ENCODE measurements around the gene TEAD3.

TEAD3 gene

GRCh38 chr6:35514587-35514986 lies 17.7 kb upstream of the TEAD3 start:
- no peak overlapping the region for H3K4me3 ChIP-seq (ENCODE audit: severe bottlenecking)
- TF ChIP-seq CTCF (IDR thresholded peaks at IDR 0.05; ENCODE audit: poor library complexity, severe bottlenecking) = no peak
- H3K27ac ChIP-seq (ENCODE audit: poor library complexity, severe bottlenecking) = no peak overlapping the region
- H3K4me1 ChIP-seq (ENCODE audit: insufficient read depth, poor library complexity, severe bottlenecking) = no peaks in the 10 kb centered on the region
- no peaks in the 10 kb centered on the region for H3K27me3 ChIP-seq (ENCODE audit: insufficient read depth, poor library complexity, severe bottlenecking)
- DNase-seq (ENCODE audit: low spot score) = no peak
- no peaks in the 10 kb centered on the region for H3K9me3 ChIP-seq (ENCODE audit: severe bottlenecking)
- no peaks in the 10 kb centered on the region for H3K36me3 ChIP-seq (ENCODE audit: low read depth)
- no peak for ATAC-seq (ENCODE audit: low read depth)

- Histone ChIP-seq H3K4me3 (ENCODE audit: severe bottlenecking) (no peak within 1 kb of the TSS), H3K36me3 (ENCODE audit: low read depth) (no peaks in the 10 kb centered on the region), H3K27me3 (ENCODE audit: insufficient read depth, poor library complexity, severe bottlenecking) (no peaks in the 10 kb centered on the region), H3K4me1 (ENCODE audit: insufficient read depth, poor library complexity, severe bottlenecking) (no peaks in the 10 kb centered on the region), H3K27ac (ENCODE audit: poor library complexity, severe bottlenecking) (no peak within 1 kb of the TSS), H3K9me3 (ENCODE audit: severe bottlenecking) (no peaks in the 10 kb centered on the region)
- ATAC-seq (ENCODE audit: low read depth) (no peak), DNase-seq (ENCODE audit: low spot score) (no peak)
- TF ChIP-seq CTCF (IDR thresholded peaks at IDR 0.05; ENCODE audit: poor library complexity, severe bottlenecking) = no peak
These were observed 15.9 kb upstream of the TEAD3 start, which contains the start of gene TULP1 for GRCh38 chr6:35512740-35513139. Gene TULP1 (minus strand): TSS chr6:35512896. CDS start chr6:35512858, 38 bp downstream.

GRCh38 chr6:35512006-35512405 lies 15.1 kb upstream of the TEAD3 start:
- no peak for DNase-seq (ENCODE audit: low spot score)
- no peak for TF ChIP-seq CTCF (IDR thresholded peaks at IDR 0.05; ENCODE audit: poor library complexity, severe bottlenecking)
- H3K9me3 ChIP-seq (ENCODE audit: severe bottlenecking) = no peaks in the 10 kb centered on the region
- no peaks in the 10 kb centered on the region for H3K4me1 ChIP-seq (ENCODE audit: insufficient read depth, poor library complexity, severe bottlenecking)
- no peak for ATAC-seq (ENCODE audit: low read depth)
- H3K4me3 ChIP-seq (ENCODE audit: severe bottlenecking) = no peak overlapping the region
- no peaks in the 10 kb centered on the region for H3K27me3 ChIP-seq (ENCODE audit: insufficient read depth, poor library complexity, severe bottlenecking)
- no peak overlapping the region for H3K27ac ChIP-seq (ENCODE audit: poor library complexity, severe bottlenecking)
- no peaks in the 10 kb centered on the region for H3K36me3 ChIP-seq (ENCODE audit: low read depth)

- no peak for TF ChIP-seq CTCF (IDR thresholded peaks at IDR 0.05; ENCODE audit: poor library complexity, severe bottlenecking)
- no peaks in the 10 kb centered on the region for H3K9me3 ChIP-seq (ENCODE audit: severe bottlenecking)
- DNase-seq (ENCODE audit: low spot score) (no peak), ATAC-seq (ENCODE audit: low read depth) (no peak)
- no peaks in the 10 kb centered on the region for H3K4me1 ChIP-seq (ENCODE audit: insufficient read depth, poor library complexity, severe bottlenecking)
- H3K27ac ChIP-seq (ENCODE audit: poor library complexity, severe bottlenecking) = no peak overlapping the region
- no peaks in the 10 kb centered on the region for H3K36me3 ChIP-seq (ENCODE audit: low read depth)
- no peak overlapping the region for H3K4me3 ChIP-seq (ENCODE audit: severe bottlenecking)
- no peaks in the 10 kb centered on the region for H3K27me3 ChIP-seq (ENCODE audit: insufficient read depth, poor library complexity, severe bottlenecking)
These were observed 14.7 kb upstream of the TEAD3 start for GRCh38 chr6:35511562-35511941.

GRCh38 chr6:35510916-35511561 lies 14.2 kb upstream of the TEAD3 start:
- ATAC-seq (ENCODE audit: low read depth) (no peak), DNase-seq (ENCODE audit: low spot score) (no peak)
- Histone ChIP-seq H3K4me1 (ENCODE audit: insufficient read depth, poor library complexity, severe bottlenecking) (no peaks in the 10 kb centered on the region), H3K4me3 (ENCODE audit: severe bottlenecking) (no peak overlapping the region), H3K27me3 (ENCODE audit: insufficient read depth, poor library complexity, severe bottlenecking) (no peaks in the 10 kb centered on the region), H3K27ac (ENCODE audit: poor library complexity, severe bottlenecking) (no peak overlapping the region), H3K9me3 (ENCODE audit: severe bottlenecking) (no peaks in the 10 kb centered on the region), H3K36me3 (ENCODE audit: low read depth) (no peaks in the 10 kb centered on the region)
- no peak for TF ChIP-seq CTCF (IDR thresholded peaks at IDR 0.05; ENCODE audit: poor library complexity, severe bottlenecking)
